Measurements from ENCODE around the gene MYOM1. TPM values are rescaled to one million over a fixed set of nuclear protein-coding genes. Genes with fewer than 3 reads are reported as not detected.

Gene MYOM1
- total RNA-seq, 2 donors from 2014 or later = 0.39 to 1.1 TPM

GRCh38 chr18:3256693-3257626 lies 37.2 kb upstream of the MYOM1 start:
- ATAC-seq (replicated peaks in 1 of 2) = no peak
- Mint-ChIP-seq H3K27me3 (ENCODE audit: low read depth) (no peaks in the 10 kb centered on the region), H3K4me3 (no peak overlapping the region), H3K4me1 (ENCODE audit: low read depth) (peaks cover 87% of the 10 kb centered on the region), H3K9me3 (no peaks in the 10 kb centered on the region), H3K27ac (peak overlapping the region; percentile 95), H3K36me3 (ENCODE audit: insufficient read depth in 2 of 2) (peaks cover 17 to 28% of the 10 kb centered on the region in 2 donors)
- DNase-seq = no peak

- peak overlapping the region; percentile 91 for H3K27ac Mint-ChIP-seq
- H3K4me3 Mint-ChIP-seq = peak overlapping the region in 1 of 2 donors; percentile 63
- peaks cover 93% of the 10 kb centered on the region for H3K4me1 Mint-ChIP-seq (ENCODE audit: low read depth)
- H3K36me3 Mint-ChIP-seq (ENCODE audit: insufficient read depth in 2 of 2) = peaks cover 14 to 31% of the 10 kb centered on the region in 2 donors
- no peaks in the 10 kb centered on the region for H3K27me3 Mint-ChIP-seq (ENCODE audit: low read depth)
- DNase-seq (no peak), ATAC-seq (replicated peaks in 1 of 2) (no peak)
- H3K9me3 Mint-ChIP-seq = no peaks in the 10 kb centered on the region
Observed at GRCh38 chr18:3255611-3256165, 35.9 kb upstream of the MYOM1 start.

- H3K9me3 Mint-ChIP-seq = no peaks in the 10 kb centered on the region
- ATAC-seq (replicated peaks in 1 of 2) (no peak), DNase-seq (no peak)
- H3K27me3 Mint-ChIP-seq (ENCODE audit: low read depth) = no peaks in the 10 kb centered on the region
- H3K36me3 Mint-ChIP-seq (ENCODE audit: insufficient read depth in 2 of 2) = peaks cover 15 to 37% of the 10 kb centered on the region in 2 donors
- peak overlapping the region; percentile 95 for H3K27ac Mint-ChIP-seq
- peak overlapping the region in 1 of 2 donors; percentile 62 for H3K4me3 Mint-ChIP-seq
- peaks cover 92% of the 10 kb centered on the region for H3K4me1 Mint-ChIP-seq (ENCODE audit: low read depth)
Observed at GRCh38 chr18:3254725-3255124, 35.0 kb upstream of the MYOM1 start.

GRCh38 chr18:3252843-3253242 lies 33.1 kb upstream of the MYOM1 start:
- Mint-ChIP-seq H3K4me3 (peak overlapping the region in 1 of 2 donors; percentile 77), H3K27me3 (ENCODE audit: low read depth) (no peaks in the 10 kb centered on the region), H3K4me1 (ENCODE audit: low read depth) (peaks cover 81% of the 10 kb centered on the region), H3K36me3 (ENCODE audit: insufficient read depth in 2 of 2) (peaks cover 20 to 48% of the 10 kb centered on the region in 2 donors), H3K9me3 (no peaks in the 10 kb centered on the region), H3K27ac (peak overlapping the region; percentile 88)
- ATAC-seq (replicated peaks in 1 of 2) = no peak
- DNase-seq = no peak

GRCh38 chr18:3251963-3252277 lies 32.2 kb upstream of the MYOM1 start:
- Mint-ChIP-seq H3K27me3 (ENCODE audit: low read depth) (no peaks in the 10 kb centered on the region), H3K4me1 (ENCODE audit: low read depth) (peaks cover 72% of the 10 kb centered on the region), H3K4me3 (peak overlapping the region; percentile 55 to 86), H3K36me3 (ENCODE audit: insufficient read depth in 2 of 2) (peaks cover 19 to 48% of the 10 kb centered on the region in 2 donors), H3K9me3 (no peaks in the 10 kb centered on the region), H3K27ac (peak overlapping the region; percentile 89)
- DNase-seq = no peak
- no peak for ATAC-seq (replicated peaks in 1 of 2)

GRCh38 chr18:3251249-3251962 lies 31.6 kb upstream of the MYOM1 start:
- ATAC-seq (replicated peaks in 1 of 2) (no peak), DNase-seq (no peak)
- Mint-ChIP-seq H3K27ac (peak overlapping the region; percentile 89), H3K36me3 (ENCODE audit: insufficient read depth in 2 of 2) (peaks cover 19 to 42% of the 10 kb centered on the region in 2 donors), H3K9me3 (no peaks in the 10 kb centered on the region), H3K27me3 (ENCODE audit: low read depth) (no peaks in the 10 kb centered on the region), H3K4me3 (peak overlapping the region; percentile 55 to 86), H3K4me1 (ENCODE audit: low read depth) (peaks cover 67% of the 10 kb centered on the region)

- H3K36me3 Mint-ChIP-seq (ENCODE audit: insufficient read depth in 2 of 2) = peaks cover 19 to 38% of the 10 kb centered on the region in 2 donors
Observed at GRCh38 chr18:3250237-3251107, 30.7 kb upstream of the MYOM1 start.

GRCh38 chr18:3248658-3249359 lies 29.0 kb upstream of the MYOM1 start:
- Mint-ChIP-seq H3K9me3 (no peaks in the 10 kb centered on the region), H3K4me1 (ENCODE audit: low read depth) (peaks cover 64% of the 10 kb centered on the region)

More at GRCh38 chr18:3250237-3251107, 30.7 kb upstream of the MYOM1 start:
- peaks cover 70% of the 10 kb centered on the region for H3K4me1 Mint-ChIP-seq (ENCODE audit: low read depth)
- DNase-seq = no peak
- ATAC-seq (replicated peaks in 1 of 2) = peak in 1 of 2 donors; percentile 10
- peak overlapping the region; percentile 96 for H3K27ac Mint-ChIP-seq
- no peaks in the 10 kb centered on the region for H3K27me3 Mint-ChIP-seq (ENCODE audit: low read depth)
- H3K4me3 Mint-ChIP-seq = peak overlapping the region; percentile 87 to 92
- H3K9me3 Mint-ChIP-seq = no peaks in the 10 kb centered on the region

GRCh38 chr18:3248062-3248657 lies 28.4 kb upstream of the MYOM1 start:
- Mint-ChIP-seq H3K4me1 (ENCODE audit: low read depth) (peaks cover 57% of the 10 kb centered on the region), H3K27me3 (ENCODE audit: low read depth) (no peaks in the 10 kb centered on the region), H3K27ac (peak overlapping the region; percentile 79), H3K4me3 (peak overlapping the region; percentile 87 to 92), H3K9me3 (no peaks in the 10 kb centered on the region), H3K36me3 (ENCODE audit: insufficient read depth in 2 of 2) (peaks cover 8 to 23% of the 10 kb centered on the region in 2 donors)
- no peak for DNase-seq
- ATAC-seq (replicated peaks in 1 of 2) = no peak

More at GRCh38 chr18:3248658-3249359, 29.0 kb upstream of the MYOM1 start:
- H3K27ac Mint-ChIP-seq = peak overlapping the region; percentile 79
- peaks cover 12 to 29% of the 10 kb centered on the region in 2 donors for H3K36me3 Mint-ChIP-seq (ENCODE audit: insufficient read depth in 2 of 2)
- DNase-seq (peak in 1 of 2 donors; percentile 27), ATAC-seq (replicated peaks in 1 of 2) (no peak)
- no peaks in the 10 kb centered on the region for H3K27me3 Mint-ChIP-seq (ENCODE audit: low read depth)
- peak overlapping the region; percentile 87 to 92 for H3K4me3 Mint-ChIP-seq

- ATAC-seq (replicated peaks in 1 of 2) (peak; percentile 82 to 86), DNase-seq (peak; percentile 96 to 97)
- H3K9me3 Mint-ChIP-seq = no peaks in the 10 kb centered on the region
- peaks cover 50% of the 10 kb centered on the region for H3K4me1 Mint-ChIP-seq (ENCODE audit: low read depth)
- H3K4me3 Mint-ChIP-seq = peak within 1 kb of the TSS; percentile 87 to 92
- peak within 1 kb of the TSS; percentile 80 for H3K27ac Mint-ChIP-seq
- H3K27me3 Mint-ChIP-seq (ENCODE audit: low read depth) = no peaks in the 10 kb centered on the region
- peaks cover 8 to 21% of the 10 kb centered on the region in 2 donors for H3K36me3 Mint-ChIP-seq (ENCODE audit: insufficient read depth in 2 of 2)
Observed at GRCh38 chr18:3247240-3248061, 27.7 kb upstream of the MYOM1 start, which contains the start of gene MYL12A. MYL12A (plus strand) TSS chr18:3247801; CDS start chr18:3253248, 5,447 bp downstream.
